GM18909 (cell line): ENCODE results near the gene ASB13.
A peak's percentile ranks its signal among the peaks of the same experiment; 100 is the strongest.

Experiments used
- ATAC-seq: cut with Tn5 transposase; IDR thresholded peaks from one replicate; pipeline ENCODE4 v1.9.1; 2021; ENCODE audit warnings: mild to moderate bottlenecking; ENCODE audit not compliant: unreplicated experiment, poor library complexity

The ASB13 gene

GRCh38 chr10:5648494-5649457, 17.6 kb downstream of the ASB13 start:
- ATAC-seq: no peak

- ATAC-seq: no peak
Observed at GRCh38 chr10:5647507-5648240, 18.7 kb downstream of the ASB13 start.

- ATAC-seq: no peak
Observed at GRCh38 chr10:5645944-5646617, 20.3 kb downstream of the ASB13 start.

DNA sequence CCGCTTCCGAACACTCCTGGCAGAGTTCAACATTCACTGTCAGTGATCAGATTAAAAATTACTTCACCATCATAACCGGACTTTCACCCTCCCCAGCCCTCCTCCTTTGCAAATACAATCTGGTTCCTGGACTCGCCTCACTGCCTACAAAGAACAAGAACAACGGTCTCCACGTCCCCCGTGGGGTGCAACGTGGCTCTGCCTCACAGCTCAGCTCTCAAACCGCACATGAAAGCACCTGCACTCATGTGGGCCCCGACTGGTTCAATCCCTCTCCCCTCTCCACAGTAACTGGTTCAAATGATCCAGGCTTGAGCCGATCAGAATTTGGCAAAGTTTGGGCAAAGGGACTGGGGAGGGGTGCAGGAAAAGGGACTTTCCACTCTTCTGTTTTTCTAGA, 21.0 kb downstream of the ASB13 start:
- no peak for ATAC-seq

GRCh38 chr10:5644930-5645329, 21.5 kb downstream of the ASB13 start:
- no peak for ATAC-seq

DNA sequence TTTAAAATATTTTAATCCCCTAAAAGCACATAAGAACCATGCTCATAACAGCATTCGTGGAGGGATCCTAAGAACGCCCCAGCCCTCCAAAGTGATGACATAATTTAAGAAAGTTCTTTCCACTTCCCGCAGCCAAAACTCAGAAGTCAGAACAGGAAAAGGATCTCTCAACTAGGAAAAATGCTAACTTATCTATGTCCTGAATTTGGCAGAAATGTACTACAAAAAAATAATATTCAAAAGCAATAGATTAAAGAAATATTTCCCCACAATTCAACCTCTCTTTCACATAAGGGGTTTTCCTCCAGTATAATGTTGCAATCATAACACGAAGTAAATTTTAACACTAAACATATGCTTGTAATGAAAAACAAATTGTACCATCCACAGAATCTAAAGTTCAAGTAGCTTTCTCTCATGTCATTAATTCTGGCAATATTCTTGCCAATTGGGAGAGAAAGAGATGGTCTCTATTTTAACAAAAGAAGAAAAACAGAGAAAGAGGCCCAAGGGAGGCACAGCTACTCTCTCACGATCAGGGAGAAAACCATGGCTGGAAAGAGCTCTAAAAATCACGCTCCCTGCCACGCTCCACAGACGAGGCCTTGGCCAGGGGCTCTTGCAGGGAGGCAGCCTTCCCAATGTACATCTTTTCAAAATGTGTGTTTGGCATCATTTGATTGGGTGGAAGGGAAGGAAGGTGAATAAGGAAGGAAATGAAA, 22.9 kb downstream of the ASB13 start:
- ATAC-seq: no peak

DNA sequence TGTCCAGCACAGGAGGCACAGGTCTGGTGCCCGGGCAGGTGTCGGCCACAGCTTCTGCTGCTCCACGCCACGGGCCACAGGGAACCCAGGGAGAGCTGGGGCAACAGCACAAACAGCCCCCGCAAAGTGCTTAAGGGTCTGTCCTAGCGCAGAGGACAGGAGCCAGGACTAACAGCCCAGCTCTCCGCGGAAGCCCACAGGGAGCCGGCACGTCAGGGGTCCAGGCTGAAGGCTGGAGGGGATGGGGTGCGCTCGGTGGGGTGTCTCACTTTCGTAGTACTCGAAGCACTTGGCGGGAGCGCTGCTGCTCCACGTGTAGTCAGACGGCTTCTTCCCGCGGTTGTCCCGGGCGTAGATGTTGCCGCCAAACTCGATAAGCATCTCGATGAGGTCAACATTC, 24.9 kb downstream of the ASB13 start:
- ATAC-seq: no peak

DNA sequence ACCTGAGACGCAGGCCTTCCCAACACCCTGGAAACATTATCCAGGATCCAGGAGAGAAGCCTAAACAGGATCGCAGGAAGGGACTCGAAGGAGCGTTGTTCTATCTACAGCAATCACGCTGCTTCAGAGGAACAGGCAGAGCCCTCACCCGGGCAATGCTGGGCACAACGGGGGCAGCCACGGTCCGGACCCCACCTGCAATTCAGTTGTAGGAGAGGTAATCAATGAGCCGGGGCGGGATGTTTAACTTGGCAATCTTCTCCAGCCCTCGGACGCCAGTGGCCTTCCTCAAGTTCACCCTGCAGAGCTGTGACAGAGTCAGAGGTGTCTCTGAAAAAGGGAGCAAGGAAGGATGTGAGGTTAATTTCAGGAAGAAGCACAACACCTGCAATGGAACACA, 25.9 kb downstream of the ASB13 start:
- ATAC-seq: no peak

DNA sequence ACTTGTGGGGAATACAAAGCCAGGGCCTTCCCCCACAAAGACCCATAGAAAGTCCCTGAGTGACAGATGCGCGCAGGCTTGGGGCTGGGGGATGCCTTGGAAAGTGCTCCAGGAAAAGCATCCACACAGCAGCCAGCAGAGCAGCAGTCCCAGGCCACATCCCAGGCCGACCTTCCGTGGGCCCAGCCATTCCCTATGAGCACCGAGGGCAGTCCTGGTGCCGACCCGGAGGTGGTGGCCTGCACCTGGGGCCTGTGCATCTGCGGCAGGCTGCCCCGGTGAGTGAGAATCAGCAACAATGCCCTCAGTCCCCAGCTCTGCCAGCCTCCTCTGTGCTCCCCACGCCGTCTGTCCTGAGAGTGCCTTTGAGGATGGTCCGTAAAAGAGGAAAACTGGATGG, 26.4 kb downstream of the ASB13 start:
- ATAC-seq: no peak

GRCh38 chr10:5639066-5639465, 27.3 kb downstream of the ASB13 start:
- no peak for ATAC-seq

GRCh38 chr10:5638494-5638893, 27.9 kb downstream of the ASB13 start:
- no peak for ATAC-seq

- no peak for ATAC-seq
Observed at GRCh38 chr10:5634918-5635317, 31.5 kb downstream of the ASB13 start.

DNA sequence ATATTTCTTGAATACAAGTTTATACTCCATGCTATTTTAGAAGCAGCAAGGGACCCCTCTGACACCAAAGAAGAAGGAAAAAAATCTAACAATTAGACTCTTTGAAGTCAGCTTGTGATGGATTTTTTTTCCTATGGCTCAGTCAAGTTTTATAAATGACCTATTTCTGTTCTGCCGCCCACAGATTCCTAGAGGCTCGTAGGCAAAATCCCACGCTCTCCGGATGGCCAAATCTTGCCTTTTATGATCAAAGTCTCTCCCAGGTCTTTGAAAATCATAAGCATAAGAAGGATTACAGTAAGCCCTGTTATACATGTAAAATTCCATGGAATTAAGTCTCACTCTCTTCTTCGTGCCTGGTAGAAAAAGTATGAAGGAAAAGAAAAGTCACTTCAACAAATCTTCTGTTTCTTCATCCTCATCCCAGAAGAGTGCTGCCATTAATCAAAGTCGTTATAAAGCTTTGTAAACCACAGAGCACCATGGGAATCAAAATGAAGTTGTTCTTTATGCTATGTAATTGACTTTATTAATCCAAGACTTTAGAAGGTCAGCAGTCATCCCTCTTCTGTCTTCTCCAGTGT, 33.1 kb downstream of the ASB13 start:
- no peak for ATAC-seq

DNA sequence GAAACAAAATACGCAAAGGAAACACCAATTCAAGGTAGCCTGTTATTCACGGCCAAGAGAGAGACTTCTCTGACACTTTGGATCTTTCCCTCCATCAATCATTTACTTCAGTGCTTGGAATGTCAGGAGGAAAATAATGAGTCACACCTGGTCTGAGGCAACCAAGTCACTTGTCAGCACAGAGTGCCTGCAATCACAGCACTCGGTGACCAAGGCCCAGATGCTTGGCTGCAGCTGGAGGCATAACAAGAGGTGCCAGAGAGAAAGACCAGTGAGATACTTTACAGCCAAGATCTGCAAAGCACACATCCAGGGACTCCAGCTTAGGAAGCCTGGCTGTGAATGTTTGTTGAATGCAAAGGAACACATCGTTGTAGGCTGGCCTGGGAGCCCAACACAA, 33.9 kb downstream of the ASB13 start:
- ATAC-seq: no peak

DNA sequence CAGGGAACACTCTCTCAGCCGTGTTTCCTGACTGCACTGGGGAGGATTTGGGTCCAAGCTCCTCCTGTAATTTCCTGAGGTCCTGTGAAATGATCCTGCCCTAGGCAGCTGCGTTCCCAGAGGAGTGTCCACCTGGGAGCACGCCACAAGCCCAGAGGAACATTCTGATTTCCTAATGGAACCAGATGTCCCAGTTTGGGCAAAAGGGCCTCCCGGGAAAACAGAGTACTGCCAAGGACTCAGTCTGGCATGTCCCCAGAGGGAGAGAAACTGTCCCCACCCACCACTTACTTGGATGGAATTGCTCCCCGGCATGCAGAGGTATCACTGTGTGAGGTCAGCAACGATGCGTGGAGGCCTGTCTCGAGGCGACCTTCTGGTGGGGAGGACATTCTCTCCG, 34.5 kb downstream of the ASB13 start:
- ATAC-seq: no peak

GRCh38 chr10:5630112-5630436, 36.3 kb downstream of the ASB13 start:
- ATAC-seq: no peak

DNA sequence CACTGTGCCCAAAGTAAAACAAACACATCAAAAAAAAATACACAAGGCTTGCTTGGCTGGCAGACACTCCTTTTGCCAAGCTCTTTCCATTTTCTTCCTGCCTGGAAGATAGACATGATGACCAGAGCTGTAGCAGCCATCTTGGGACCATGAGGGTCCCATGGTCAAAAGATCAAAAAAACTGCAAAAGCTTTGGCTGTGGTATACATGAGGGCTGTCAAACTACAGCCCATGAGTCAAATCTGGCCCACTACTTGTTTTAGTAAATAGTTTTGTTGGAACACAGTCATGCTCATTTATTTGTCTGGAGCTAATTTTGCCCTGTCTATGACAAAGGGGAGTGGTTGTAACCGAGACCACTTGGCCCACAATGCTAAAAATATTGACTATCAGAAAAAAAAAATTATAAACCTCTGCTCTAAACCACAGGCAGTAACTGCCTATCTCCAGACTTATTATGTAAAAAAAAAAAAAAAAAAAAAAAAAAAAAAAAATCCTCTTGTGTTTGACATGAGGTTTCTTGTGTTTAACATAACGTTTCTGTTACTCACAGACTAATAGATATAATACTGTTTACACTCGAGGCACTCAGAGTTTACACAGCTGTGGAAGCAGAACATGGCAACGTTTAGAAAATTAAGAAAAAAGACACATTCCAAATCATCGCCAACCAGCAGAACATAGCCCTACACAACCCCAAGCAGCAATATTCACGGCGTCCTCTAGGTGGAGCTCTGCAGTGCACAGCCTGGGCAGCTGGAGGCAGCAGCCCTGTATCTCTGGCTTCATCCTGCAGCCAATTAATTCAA, 36.9 kb downstream of the ASB13 start:
- peak; percentile 83 for ATAC-seq

- no peak for ATAC-seq
Observed at GRCh38 chr10:5628451-5629302, 37.7 kb downstream of the ASB13 start.
